NCI-H510A treated with DMSO at 0.1 percent for 48 hours (cell line): ENCODE data around the gene GLB1L2.

Experiments
- DNase-seq: peaks from one replicate; lab custom pipeline; 2025; lab: John Stamatoyannopoulos, UW

The GLB1L2 gene

GRCh38 chr11:134405436-134405835, 73.6 kb downstream of the GLB1L2 start:
- no peak for DNase-seq

DNA sequence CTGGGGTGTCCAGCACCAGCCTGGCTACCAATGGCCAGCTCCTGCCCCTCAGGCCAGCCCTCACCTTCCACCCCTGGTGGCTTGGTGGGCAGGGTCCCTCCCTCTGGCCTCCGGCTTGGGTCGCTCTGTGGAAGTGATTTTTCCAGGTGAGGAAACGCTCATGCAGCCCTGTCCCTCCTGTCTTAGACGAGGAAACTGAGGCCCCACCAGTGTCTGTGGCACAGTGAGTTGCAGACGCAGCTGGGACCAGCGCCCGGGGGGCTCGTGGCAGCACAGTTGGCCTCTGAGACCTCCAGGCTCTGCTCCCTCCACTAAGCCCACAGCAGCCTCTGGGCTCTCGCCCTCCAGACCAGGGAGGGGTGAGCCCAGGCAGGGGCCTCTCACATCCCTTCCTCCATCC, 74.1 kb downstream of the GLB1L2 start:
- DNase-seq = no peak

DNA sequence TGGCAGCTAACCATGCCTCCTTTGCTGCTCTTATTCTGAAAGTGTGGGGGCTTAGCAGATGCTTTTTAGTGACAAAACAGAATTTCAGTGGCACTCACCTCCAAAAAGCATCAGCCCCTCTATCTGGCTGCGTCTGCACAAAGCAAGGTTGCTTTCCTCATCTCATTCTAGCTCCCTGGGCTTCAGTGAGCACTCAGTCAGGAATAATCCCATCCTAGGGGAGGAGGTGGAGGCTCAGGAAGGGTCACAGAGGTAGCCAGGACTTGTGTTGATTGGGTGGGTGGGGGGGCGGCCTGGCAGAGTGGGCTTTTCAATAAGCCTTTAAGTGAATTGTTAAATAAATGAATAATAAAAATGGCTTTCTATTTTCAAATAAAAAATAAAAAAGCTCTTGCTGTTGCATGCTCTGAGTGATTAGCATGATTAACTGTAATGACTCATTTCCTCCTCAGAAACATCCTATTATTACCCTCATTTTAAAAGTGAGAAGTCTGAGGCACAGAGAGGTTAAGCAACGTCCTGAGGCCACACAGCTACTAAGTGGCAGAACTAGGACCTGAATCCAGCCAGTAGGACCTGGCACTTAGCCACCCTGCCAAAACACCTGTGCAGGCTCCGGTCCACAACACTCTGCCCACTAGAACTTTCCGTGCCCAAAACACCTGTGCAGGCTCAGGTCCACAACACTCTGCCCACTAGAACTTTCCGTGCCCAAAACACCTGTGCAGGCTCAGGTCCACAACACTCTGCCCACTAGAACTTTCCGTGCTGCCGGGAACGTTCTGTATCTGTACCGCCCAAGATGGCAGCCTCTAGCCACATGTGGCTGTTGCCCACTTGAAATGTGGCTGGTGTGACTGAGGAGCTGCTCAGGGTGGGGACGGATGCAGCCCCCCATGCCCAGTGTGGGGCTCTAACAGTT, 74.7 kb downstream of the GLB1L2 start:
- DNase-seq = no peak

DNA sequence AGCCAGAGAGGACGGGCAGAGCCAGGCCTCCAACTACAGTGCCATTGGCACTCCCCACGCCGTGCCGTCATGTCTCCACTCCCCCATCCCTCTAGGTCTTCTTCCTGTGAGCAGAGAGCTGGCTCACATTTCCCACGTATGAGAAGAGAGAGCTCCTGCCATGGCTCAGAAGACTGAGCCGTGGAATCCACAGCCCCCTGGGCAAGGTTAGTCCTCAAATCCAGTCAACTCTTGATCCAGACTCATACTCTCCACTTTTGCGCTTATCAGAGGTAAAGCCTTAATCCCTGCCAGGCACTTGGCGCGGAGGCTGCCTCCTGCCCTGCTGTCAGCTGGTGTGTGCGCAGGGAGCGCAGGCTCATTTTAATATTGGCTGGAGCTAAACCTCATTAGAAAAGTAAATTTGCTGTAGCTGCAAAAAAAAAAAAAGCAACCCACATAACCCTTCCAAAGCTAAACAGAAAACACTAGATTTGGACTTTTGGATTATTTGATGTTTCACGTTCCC, 75.6 kb downstream of the GLB1L2 start:
- no peak for DNase-seq

- DNase-seq = no peak
These were observed 76.1 kb downstream of the GLB1L2 start for GRCh38 chr11:134407923-134408322.

DNA sequence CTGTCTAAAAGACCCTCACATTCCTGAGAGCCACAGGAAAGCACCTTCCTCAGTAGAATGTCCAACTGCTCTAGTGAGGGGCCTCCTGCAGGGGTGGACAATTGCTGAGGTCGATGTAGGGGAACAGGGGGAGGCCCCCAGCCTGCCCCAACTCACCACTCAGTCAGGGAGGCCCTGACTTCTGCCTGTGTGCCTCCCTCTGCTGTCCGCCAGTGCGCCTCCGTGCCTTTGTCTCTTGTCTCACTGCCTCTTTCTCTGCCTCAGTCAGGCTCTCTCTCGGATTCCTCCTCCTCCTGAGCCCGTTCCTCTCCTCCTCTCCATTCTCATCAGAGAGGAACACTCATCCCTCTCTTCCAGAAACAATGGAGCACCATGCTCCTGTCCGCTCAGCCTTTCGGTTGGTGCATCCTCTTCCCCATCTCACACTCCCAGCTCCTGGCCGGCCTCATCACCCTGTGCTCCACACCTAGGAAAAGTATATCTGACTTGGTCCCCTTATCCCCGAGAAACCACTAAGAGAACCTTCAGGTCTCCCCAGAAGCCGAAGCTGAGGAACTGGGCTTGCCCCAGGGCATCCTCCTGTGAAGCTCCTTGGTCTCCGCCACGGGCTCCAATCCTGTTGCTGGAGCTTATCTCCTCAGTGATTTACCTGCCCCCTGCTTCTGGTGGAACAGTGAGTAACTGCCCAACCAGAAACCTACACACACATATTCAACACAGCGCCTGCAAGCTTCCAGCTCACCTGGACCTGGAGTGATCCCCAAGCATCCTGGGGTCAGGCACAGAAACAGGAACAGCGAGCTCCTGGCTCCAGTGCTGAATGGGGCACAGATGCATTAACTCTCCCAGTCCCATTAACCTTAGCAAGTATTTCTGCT, 78.0 kb downstream of the GLB1L2 start:
- no peak for DNase-seq

DNA sequence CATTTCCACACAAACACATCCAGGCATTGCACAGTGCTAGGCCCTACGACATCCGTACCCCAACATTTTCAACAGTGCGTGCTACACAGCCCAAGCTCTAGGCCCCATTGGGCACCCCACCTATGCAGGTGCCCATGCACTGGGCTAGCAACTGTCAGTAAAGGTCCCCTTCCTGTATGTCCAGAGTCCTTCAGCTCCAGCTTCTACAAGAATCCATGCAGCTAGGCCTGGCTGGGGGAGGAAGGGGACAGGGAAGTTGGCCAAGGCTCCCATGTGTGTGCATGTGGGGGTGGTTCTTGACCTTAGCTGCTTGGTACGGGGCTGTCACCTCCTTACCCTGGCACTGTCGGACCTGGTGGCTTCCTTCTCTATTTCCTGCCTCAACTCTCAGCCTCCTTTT, 79.0 kb downstream of the GLB1L2 start:
- DNase-seq = no peak

GRCh38 chr11:134412203-134413042, 80.6 kb downstream of the GLB1L2 start, which contains the start of gene B3GAT1:
TSS of gene B3GAT1 (minus strand) at chr11:134412242. CDS start at chr11:134387659, 24,583 bp downstream.
- DNase-seq = no peak

DNA sequence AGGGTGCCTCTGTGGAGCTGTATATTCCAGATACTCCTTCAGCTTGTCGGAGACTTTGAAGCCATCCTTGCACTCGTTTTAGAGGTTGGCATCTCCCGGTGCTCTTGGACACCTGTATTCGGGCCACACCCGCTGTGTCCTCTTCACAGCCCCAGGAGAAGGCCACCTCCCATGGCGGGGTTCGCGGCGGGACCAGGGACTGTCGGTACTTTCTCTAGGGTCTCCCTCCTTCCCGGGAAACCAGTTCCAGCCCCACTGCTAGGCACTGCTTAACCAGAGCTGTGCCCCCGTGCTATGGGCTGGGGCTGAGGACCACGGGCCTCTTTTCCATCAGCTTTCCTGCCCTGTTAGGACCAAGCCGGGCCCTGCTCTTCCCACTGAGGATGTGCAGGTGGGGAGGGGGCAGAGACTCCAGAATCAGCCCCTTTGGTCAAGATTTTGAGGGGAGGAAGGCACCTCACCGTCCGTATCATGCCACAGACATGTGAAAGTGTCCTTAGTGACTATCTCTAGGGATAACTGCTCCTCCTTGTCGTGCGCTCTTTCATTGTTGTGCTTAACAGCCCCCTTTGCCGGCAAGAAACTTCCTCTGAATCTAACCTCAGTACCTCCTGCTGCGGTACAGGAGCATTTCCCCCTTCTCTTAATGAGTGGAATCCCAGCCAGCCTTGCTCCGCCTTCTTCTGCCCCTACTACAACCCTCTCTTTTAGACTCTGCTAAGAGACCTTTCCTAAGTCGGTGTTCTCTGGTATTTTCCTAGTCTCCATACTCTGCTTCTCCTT, 81.4 kb downstream of the GLB1L2 start:
- no peak for DNase-seq

- no peak for DNase-seq
These were observed 82.3 kb downstream of the GLB1L2 start for GRCh38 chr11:134413826-134414731.

DNA sequence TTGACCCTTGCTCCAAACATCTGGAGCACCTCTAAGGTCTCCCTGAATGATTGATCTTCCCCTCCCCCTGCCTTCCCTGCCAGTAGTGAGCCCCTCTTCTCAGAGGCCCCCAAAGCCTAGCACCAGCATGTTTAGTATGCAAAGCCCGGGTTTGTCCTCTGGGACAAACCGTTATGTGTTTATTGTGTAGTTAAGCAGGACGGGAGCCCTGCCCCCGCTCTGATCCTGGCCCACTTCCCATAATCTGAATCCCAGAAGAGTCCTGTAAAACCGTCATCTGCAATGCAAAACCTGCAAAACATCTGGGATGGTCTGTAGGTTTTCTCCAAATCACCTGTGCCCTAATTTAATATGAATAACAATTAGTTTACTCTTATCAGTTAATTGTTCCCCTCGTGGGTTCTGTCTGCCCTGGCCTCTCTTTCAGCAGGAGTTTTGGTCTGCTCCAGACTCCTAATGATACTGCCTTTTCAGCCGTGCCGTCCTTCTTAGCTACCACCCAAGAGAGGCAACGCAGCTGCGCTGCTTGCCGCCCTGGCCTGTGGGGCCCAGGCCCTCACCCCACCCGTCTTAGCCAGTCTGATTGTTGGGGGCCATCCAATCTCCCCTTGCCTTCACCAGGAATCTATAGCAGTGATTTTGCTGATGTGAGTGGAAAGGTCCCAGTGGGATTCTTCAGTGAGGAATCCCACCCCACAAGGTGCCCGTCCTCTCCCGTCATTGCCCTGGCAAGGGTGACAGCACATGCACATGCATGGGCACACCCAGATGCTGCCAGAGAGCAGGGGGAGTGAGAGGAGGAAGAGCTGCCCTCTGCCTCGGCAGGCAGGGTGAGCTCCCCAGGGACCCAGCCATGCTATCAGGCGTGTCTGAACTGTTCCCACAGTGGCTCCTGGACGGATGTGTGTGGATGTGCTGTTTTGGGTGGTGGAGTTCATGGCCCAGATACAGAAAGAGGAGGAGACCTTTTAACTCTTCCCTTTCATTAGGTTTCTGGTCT, 83.3 kb downstream of the GLB1L2 start:
- no peak for DNase-seq

DNA sequence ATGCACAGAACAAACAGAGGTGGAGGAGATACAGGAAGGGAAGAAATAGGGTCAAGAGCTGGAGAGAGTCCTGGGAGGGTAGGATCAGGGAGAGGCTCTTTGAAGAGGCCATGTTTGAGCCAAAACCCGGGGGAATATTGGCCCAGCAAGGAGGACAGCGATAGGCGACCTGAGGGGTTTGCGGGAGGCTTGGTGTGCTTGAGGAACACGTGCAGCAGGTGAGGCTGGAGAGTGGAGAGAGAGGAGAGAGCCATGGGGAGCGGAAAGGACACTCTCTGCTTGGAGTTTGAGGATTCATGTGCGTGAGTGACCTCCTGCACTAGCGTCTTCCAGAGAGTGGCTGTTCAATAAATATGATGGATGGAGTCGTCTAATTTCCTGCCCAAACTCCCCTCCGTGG, 84.9 kb downstream of the GLB1L2 start:
- no peak for DNase-seq

GRCh38 chr11:134417871-134418840, 86.4 kb downstream of the GLB1L2 start:
- DNase-seq = no peak

DNA sequence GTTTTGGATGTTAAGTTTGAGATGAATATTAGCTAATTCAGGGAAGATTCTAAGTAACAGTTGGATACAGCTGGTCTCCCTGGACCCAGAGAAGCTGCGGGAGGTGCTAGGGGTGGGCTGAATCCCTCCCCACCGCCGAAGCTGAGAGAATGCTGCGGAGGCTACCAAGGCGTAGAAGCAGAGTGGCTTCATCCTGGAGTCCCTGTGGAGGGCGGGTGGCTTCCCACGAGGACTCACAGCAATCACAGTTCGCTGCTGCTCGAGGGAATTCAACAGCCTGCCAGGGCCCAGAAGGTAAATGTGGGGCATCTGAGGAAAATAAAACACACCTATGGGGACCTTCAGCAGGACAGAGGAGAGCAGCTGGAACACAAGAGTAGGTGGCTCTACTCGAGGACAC, 91.3 kb downstream of the GLB1L2 start:
- no peak for DNase-seq

DNA sequence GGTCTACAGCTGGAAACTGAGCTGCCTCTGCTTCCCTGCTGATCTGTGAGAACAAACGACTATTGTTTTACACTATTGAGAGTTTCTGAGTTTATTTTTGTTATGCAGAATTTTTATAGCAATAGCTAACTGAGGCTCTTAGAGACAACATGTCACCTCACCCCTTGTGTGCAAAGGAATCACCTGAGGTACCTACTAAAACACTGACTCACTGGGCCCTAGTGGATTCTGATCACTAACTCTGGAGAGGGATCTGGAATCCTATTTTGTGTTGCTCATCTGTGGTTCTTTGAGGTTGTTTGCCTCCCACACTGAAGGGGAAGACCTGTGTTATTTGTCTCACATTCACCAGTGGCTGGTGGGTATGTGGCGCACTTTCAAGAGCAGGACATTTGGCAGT, 93.6 kb downstream of the GLB1L2 start:
- DNase-seq = no peak
